Activated naive CD4-positive, alpha-beta T cell treated with anti-CD3 and anti-CD28 coated beads, Interleukin-2, amount 50 U/mL, for 24 hours (primary cell): Measurements from ENCODE around the gene TCF25.

Source experiments
- H3K27ac Mint-ChIP-seq: one replicate; pipeline ENCODE4 v1.8.0; 2021; ENCODE audit warnings: mild to moderate bottlenecking, mixed read lengths
- H3K27me3 Mint-ChIP-seq: one replicate; pipeline ENCODE4 v1.8.0; 2021; ENCODE audit warnings: mixed read lengths
- H3K36me3 Mint-ChIP-seq: one replicate; pipeline ENCODE4 v1.8.0; 2021; ENCODE audit warnings: mixed read lengths
- H3K4me1 Mint-ChIP-seq: one replicate; pipeline ENCODE4 v1.8.0; 2021; ENCODE audit warnings: mixed read lengths
- H3K4me3 Mint-ChIP-seq: one replicate; pipeline ENCODE4 v1.8.0; 2021; ENCODE audit warnings: mild to moderate bottlenecking, mixed read lengths
- H3K9me3 Mint-ChIP-seq: one replicate; pipeline ENCODE4 v1.8.0; 2021; ENCODE audit warnings: mixed read lengths

The TCF25 gene

DNA sequence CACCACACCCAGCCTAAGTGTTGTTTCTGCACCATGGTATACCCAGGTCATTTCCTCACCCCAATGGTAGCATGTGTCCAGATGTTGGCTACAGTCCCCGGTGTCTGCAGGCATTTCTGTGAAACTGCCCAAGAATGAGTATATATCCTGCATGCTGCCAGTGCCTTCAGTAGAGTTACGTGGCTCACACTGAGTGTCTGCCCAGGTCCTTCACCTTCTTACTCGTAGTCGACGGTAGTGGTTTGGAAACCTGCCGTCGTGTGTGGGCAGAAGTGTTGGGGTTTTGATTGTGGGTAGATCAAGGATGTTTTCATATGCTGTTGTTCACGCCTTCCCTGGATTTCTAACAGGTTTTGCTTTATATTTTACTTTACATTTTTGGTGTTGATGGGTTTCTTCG is 16.8 kb downstream of the TCF25 start:
- Mint-ChIP-seq H3K27me3 (no peaks in the 10 kb centered on the region), H3K27ac (no peak overlapping the region), H3K4me1 (peaks cover 11% of the 10 kb centered on the region), H3K9me3 (no peaks in the 10 kb centered on the region), H3K36me3 (peaks cover 9% of the 10 kb centered on the region), H3K4me3 (no peak overlapping the region)

DNA sequence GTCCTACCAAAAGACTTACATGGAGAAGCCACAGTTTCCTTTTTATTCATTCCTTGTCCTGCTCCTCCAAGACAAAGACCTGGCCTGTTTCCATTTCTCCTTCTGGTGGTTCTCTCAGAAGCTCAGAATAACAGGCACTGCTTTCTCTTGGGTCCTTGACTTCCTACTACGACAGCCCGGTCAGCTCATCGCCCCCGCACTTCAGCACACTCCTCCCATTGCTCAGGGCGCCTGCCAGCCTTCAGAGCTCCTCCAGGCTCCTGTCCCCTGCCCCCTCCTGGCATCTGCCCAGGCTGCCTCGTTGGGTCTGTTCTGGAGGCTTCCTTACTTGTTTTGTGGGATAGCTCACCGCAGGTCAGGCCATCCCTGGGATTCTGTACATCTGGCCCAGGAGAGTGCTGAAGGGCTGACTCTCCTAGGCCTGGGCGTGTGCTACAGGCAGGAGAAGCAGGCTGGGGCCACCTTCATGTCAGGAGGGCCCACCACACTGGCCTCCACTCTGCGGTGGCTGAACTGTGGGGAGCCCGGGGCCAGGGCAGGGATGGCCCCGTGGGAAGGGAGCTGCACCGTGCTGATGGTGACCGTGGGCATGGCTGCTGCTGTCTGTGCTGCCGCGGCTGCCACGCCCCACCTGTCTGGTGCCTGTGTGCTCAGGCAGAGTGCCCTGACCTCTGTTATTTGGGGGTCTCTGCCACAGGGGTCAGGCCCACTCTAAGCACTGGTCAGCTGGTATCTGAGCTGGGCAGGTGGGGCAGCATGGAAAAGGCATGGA is 17.7 kb downstream of the TCF25 start:
- Mint-ChIP-seq H3K36me3 (peaks cover 6% of the 10 kb centered on the region), H3K9me3 (no peaks in the 10 kb centered on the region), H3K4me1 (peaks cover 8% of the 10 kb centered on the region), H3K27me3 (no peaks in the 10 kb centered on the region), H3K4me3 (no peak overlapping the region), H3K27ac (no peak overlapping the region)

DNA sequence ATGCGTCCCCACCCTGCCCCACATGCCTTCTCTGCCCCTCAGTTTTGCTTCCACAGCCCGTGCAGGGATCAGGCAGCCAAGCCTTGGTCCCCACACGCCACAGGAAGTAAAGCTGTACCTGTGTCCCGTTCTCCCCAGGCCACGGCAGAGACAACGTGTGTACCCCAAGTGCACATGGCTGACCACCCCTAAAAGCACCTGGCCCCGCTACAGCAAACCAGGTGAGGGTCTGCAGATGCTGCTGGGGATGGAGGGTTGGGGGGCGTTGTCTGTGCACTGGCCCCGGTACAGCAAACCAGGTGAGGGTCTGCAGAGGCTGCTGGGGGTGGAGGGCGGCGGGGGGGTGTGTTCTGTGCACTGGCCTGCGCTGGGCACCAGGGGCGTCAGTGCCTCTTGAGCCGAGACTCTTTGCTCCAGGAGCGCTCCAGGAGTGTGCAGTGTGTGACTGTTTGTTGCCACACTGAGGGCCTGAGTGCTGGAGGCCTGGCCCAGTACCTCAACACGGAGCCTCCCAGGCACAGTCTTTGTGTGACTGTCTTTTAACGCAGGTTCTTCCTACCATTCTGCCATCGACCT is 18.8 kb downstream of the TCF25 start:
- peaks cover 8% of the 10 kb centered on the region for H3K4me1 Mint-ChIP-seq
- H3K36me3 Mint-ChIP-seq = peaks cover 6% of the 10 kb centered on the region

DNA sequence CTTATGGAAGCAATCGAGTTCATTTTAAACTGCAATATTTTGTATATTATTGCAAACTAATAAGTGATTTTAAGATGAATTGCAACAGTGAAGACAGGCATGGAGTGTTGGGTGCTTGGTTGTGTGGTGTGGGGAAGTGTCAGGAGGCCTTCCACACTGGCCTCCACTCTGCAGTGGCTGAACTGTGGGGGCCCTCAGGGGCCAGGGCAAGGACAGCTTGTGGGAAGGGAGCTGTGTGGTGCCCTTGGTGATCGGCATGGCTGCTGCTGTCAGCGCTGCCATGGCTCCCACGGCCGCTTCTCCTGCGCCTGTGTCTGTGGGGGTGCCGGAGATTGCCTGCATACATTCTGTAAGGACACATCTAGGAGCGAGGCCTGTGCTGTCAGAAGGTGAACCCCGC is 19.2 kb downstream of the TCF25 start:
- H3K36me3 Mint-ChIP-seq = peaks cover 6% of the 10 kb centered on the region
- no peak overlapping the region for H3K4me3 Mint-ChIP-seq
- peaks cover 8% of the 10 kb centered on the region for H3K4me1 Mint-ChIP-seq
- H3K27ac Mint-ChIP-seq = no peak overlapping the region
- H3K27me3 Mint-ChIP-seq = no peaks in the 10 kb centered on the region
- H3K9me3 Mint-ChIP-seq = no peaks in the 10 kb centered on the region

More for the DNA sequence above, 18.8 kb downstream of the TCF25 start:
- no peaks in the 10 kb centered on the region for H3K27me3 Mint-ChIP-seq
- no peaks in the 10 kb centered on the region for H3K9me3 Mint-ChIP-seq
- H3K4me3 Mint-ChIP-seq = no peak overlapping the region
- no peak overlapping the region for H3K27ac Mint-ChIP-seq

DNA sequence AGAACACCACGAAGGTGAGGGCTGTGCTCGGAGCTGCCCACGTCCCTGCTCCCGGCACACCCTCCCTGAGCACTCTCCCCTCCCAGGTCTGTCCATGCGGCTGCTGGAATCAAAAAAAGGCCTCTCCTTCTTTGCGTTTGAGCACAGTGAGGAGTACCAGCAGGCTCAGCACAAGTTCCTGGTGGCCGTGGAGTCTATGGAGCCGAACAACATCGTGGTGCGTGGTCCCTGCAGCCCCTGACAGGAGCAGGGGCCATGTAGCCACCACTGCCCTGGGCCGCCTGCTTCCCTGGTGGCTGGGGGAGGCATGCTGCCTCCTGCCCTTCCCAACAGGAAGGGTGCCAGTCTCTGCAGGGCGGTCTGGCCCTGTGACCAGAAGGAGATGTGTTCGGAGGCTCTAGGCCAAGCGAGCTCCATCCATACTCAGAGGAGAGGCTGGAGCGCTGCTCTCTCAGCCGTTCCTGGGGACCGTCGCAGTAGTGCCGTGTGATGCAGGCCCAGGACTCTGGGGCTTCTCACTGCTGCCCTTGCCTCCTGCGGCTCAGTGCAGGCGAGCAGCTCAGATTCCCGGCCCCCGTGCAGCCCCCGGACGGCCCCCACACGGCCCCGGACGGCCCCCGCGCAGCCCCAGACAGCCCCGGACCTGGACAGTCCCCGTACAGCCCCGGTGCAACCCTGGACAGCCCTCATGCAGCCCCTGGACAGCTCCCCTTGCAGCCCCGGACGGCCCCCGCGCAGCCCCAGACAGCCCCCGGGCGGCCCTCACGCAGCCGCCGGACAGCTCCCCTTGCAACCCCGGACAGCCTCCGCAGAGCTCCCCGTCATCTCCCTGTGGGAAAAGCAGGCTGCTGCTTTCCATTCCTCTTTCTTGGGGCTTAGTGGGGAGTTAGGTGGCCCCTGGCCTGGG is 20.5 kb downstream of the TCF25 start:
- peaks cover 8% of the 10 kb centered on the region for H3K4me1 Mint-ChIP-seq
- H3K36me3 Mint-ChIP-seq = peaks cover 6% of the 10 kb centered on the region
- no peak overlapping the region for H3K27ac Mint-ChIP-seq
- no peaks in the 10 kb centered on the region for H3K27me3 Mint-ChIP-seq
- no peaks in the 10 kb centered on the region for H3K9me3 Mint-ChIP-seq
- no peak overlapping the region for H3K4me3 Mint-ChIP-seq

DNA sequence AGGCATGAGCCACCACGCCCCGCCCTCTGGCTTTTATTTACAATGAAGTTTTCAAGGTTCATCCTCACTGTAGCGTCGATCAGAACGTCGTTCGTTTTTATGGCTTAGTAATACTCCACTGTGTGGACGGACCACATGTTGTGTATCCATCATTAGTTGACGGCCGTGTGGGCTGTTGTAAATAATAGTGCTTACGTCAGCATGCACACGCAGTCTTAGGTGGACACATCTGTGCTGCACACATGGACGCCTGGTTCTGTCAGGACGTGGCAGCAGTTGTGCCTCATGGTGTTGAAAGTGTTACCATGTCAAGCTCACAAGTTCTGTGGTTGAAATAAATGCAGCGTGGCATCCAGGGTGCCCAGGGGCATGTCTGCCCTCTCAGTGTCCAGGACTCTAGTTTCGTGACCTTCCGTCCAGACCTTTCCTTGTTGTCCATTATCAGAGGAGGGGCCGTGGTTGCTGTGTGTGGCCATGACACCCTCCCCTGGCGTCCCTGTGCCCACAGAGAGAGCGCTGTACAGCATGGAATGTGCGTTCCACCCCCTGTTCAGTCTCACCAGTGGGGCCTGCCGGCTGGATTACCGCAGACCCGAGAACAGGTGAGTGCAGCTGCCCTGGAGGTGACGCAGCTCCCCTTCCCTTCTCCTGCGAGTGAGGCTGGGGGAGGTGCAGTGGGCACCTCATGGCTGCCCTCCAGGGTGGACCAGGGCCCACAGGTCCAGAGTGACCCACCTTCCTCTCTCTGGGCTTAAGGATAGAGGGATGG is 22.3 kb downstream of the TCF25 start:
- no peaks in the 10 kb centered on the region for H3K27me3 Mint-ChIP-seq
- peaks cover 6% of the 10 kb centered on the region for H3K36me3 Mint-ChIP-seq
- H3K4me3 Mint-ChIP-seq = no peak overlapping the region
- H3K27ac Mint-ChIP-seq = no peak overlapping the region
- no peaks in the 10 kb centered on the region for H3K4me1 Mint-ChIP-seq
- no peaks in the 10 kb centered on the region for H3K9me3 Mint-ChIP-seq

DNA sequence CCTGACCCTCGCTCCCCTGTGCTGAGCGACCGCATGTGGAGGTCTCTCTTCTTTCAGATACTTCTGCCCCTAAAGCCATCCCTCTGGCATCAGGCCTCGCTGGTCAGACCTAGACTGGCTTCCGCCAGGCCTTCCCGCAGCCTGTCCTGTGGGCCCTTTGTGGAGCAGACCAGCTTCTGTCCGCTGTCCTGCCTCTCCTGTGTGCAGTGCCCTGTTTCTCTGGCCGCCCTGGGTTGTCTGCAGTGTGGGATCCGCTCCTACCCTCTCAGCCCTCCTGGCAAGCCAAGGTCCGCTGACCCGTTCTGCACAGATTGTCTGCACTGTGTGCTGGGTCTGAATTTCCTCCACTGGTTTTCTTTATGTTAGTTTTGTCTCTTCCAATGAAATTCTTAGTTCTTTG is 23.8 kb downstream of the TCF25 start:
- Mint-ChIP-seq H3K4me3 (no peak overlapping the region), H3K27me3 (no peaks in the 10 kb centered on the region), H3K9me3 (no peaks in the 10 kb centered on the region), H3K4me1 (no peaks in the 10 kb centered on the region), H3K36me3 (peaks cover 5% of the 10 kb centered on the region), H3K27ac (no peak overlapping the region)

DNA sequence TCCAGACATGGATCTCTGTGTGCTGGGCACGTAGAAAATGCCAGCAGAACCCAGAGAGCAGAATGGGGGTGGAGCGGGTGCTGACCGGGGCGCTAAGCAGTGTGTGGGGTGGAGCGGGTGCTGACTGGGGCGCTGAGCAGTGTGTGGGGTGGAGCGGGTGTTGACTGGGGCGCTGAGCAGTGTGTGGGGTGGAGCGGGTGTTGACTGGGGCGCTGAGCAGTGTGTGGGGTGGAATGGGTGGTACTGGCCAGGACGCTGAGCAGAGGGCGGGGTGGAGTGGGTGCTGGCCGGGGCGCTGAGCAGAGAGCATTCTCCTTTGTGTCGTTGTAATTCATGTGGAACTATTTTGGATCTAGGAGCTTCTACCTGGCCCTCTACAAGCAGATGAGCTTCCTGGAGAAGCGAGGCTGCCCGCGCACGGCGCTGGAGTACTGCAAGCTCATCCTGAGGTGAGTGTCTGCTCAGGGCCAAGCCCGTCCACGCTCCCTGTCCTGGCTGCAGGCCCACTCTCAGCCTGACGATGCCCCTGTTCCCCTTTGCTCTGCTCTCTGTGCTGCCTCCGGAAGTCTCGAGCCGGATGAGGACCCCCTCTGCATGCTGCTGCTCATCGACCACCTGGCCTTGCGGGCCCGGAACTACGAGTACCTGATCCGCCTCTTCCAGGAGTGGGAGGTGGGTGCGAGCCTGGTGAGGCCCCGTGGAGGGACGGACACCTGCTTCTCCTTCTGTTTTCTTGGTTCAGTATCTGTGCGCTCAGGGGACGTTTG is 25.0 kb downstream of the TCF25 start:
- Mint-ChIP-seq H3K27ac (no peak overlapping the region), H3K9me3 (no peaks in the 10 kb centered on the region), H3K4me1 (no peaks in the 10 kb centered on the region), H3K27me3 (no peaks in the 10 kb centered on the region), H3K36me3 (peaks cover 5% of the 10 kb centered on the region), H3K4me3 (no peak overlapping the region)

DNA sequence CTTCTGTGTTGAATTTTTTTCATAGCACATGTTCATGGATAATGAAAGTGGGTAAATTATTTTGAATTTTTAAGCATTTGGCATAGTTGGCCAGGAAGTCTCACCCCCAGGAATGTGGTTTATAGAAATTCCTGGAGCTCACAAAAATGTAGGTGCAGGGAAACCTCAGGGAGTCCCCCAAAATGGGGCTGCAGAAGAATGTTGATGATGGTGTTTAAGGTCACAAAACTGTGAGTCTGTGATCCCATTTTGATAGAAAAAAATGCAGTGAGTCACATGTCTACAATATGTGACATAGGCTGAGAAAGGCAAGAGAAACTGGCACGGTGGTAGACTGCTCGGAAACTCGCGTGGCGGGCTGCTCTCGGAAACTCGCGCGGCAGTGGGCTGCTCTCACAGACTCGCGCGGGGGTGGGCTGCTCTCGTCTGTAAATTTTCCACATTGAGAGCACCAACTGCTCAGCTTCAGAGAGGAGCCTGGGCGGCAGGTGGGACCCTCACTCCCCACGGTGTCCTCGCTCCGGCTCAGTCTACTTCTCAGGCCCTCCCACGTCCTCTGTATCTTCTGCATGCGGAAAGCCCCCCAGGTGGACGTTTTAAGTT is 26.6 kb downstream of the TCF25 start:
- H3K9me3 Mint-ChIP-seq = no peaks in the 10 kb centered on the region
- no peak overlapping the region for H3K4me3 Mint-ChIP-seq
- no peak overlapping the region for H3K27ac Mint-ChIP-seq
- H3K27me3 Mint-ChIP-seq = no peaks in the 10 kb centered on the region
- H3K4me1 Mint-ChIP-seq = no peaks in the 10 kb centered on the region
- H3K36me3 Mint-ChIP-seq = peaks cover 5% of the 10 kb centered on the region

DNA sequence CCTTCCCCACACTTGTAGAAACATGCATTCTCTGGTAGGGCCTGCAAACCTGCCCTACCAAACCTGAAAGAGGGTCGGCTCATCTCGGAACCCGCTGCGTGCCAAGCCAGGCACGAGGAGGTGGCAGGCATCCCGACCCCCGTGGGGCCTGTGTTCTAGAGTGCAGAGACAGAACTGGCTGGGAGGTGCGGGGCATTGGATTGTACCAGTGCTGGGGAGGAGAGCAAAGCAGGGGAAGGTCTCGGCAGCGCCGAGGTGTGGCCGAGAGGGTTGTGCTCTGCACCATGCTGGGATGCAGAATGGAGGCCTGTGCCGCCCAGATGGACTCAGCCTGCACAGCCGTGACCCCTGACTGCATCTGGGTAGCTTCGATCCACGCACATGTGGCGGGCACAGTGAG is 27.5 kb downstream of the TCF25 start:
- Mint-ChIP-seq H3K36me3 (peaks cover 5% of the 10 kb centered on the region), H3K27ac (no peak overlapping the region), H3K9me3 (no peaks in the 10 kb centered on the region)

DNA sequence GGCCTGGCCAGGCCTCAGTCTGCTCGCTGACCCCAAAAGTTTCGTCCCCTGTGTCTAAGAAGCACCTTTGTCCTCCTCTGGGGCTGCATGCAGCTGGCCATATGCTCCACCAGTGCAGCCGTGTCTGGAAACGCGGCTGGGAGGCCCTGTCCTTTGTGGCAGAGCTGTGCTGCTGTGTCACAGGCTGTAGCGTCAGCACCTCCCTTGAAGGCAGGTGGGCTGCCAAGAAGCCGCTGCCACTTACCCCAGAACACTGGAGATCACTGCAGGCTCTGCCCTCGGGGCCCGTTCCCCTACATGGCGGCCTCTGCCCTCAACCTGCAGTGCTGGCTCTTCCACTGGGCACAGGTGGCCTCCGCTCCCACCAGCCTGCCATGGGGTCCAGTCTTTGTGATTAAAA is 29.6 kb downstream of the TCF25 start:
- Mint-ChIP-seq H3K9me3 (no peaks in the 10 kb centered on the region), H3K27me3 (no peaks in the 10 kb centered on the region), H3K4me3 (no peak overlapping the region), H3K27ac (no peak overlapping the region), H3K4me1 (no peaks in the 10 kb centered on the region), H3K36me3 (peaks cover 5% of the 10 kb centered on the region)

More for the DNA sequence above, 27.5 kb downstream of the TCF25 start:
- Mint-ChIP-seq H3K4me3 (no peak overlapping the region), H3K4me1 (no peaks in the 10 kb centered on the region), H3K27me3 (no peaks in the 10 kb centered on the region)

DNA sequence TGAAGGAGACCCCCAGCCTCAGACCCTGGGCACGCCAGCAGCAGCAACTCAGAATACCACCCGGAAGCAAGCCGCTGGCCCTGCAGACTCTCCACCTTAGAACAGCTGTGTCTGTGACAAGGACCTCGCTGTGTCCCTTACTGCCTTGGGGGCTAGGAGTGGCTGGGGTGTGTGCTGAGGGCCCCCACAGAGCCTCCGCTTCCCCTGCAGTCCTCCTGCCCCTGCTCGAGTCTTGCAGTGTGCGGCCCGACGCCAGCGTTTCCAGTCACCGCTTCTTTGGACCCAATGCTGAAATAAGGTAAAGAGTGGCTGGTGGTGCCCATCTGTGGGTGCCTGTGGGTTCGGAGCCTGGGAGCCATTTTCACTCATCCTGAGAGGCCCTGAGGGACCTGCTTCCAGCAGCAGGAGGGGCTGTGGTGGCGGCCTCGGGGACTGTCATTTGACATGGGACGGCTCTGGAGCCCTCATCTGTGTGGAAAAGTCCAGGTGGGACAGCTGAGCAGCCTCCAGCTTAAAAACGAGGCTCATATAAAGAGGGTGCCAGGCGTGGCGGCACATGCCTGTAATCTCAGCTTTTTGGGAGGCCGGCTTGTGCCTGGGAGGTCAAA is 30.6 kb downstream of the TCF25 start:
- no peaks in the 10 kb centered on the region for H3K9me3 Mint-ChIP-seq
- H3K27ac Mint-ChIP-seq = no peak overlapping the region
- no peak overlapping the region for H3K4me3 Mint-ChIP-seq
- no peaks in the 10 kb centered on the region for H3K27me3 Mint-ChIP-seq
- H3K36me3 Mint-ChIP-seq = peaks cover 4% of the 10 kb centered on the region
- no peaks in the 10 kb centered on the region for H3K4me1 Mint-ChIP-seq

DNA sequence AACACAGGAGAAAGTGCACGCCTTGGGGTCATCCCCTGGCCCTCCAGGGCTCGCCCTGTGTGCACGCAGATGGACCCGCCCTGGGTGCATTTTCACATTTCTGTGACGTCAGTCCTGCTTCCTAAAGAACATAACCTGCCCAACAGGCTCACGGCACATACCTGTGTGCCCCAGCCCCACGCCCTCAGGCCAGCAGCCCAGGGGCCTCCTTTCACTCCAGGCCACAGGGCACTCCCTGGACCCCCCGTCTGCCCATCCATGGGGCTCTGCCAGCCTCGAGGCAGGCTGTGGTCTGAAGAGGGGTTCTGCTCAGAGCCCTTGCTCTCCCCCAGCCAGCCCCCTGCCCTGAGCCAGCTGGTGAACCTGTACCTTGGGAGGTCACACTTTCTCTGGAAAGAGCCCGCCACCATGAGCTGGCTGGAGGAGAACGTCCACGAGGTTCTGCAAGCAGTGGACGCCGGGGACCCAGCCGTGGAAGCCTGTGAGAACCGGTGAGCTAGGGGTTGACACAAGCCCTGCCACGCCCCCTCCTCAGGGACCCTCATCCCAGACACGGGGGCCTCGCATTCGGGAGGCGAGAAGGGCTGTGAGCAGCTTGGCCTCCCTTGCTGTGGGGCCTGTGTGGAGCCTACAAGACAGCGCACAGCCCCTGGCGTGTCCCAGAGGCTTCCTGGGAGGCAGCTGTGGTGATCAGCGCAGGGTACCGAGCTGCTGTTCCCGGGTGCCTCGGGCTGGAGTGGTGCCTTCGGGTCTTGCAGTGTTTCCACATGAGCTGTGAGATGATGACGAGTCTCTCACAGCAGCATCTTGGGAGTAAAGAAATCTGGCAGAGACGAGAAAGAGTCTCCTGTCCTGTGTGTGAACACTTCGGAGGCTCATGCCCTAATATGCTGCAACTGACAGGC is 31.5 kb downstream of the TCF25 start:
- H3K4me3 Mint-ChIP-seq = no peak overlapping the region

More for the DNA sequence above, 31.5 kb downstream of the TCF25 start:
- H3K4me1 Mint-ChIP-seq = no peaks in the 10 kb centered on the region
- H3K27me3 Mint-ChIP-seq = no peaks in the 10 kb centered on the region
- no peak overlapping the region for H3K27ac Mint-ChIP-seq
- no peaks in the 10 kb centered on the region for H3K36me3 Mint-ChIP-seq
- H3K9me3 Mint-ChIP-seq = no peaks in the 10 kb centered on the region
